HL-60 (cell line): Measurements from ENCODE around the gene G6PC2.
"Not testable (repeated sequence)": the region's sequence is repeated elsewhere in the genome, so short reads cannot be mapped to it uniquely, and the experiment has no call there.

Source experiments
- DNase-seq, 2 experiments: peaks; one replicate each; pipeline ENCODE4 v3.0.0-alpha.2; 2010 to 2020; ENCODE audit warnings: low read depth in 1 of 2, low spot score in 1 of 2
- H3K27ac ChIP-seq: fragments of 250-450 bp; sonication (Bioruptor Pico); replicated peaks from 2 replicates; pipeline ENCODE4 v1.5.1; 2020; ENCODE audit warnings: mild to moderate bottlenecking, moderate library complexity
- H3K27me3 ChIP-seq: fragments of 250-450 bp; sonication (Bioruptor Pico); 2 replicates; pipeline ENCODE4 v1.5.1; 2021; ENCODE audit warnings: mild to moderate bottlenecking, moderate library complexity; ENCODE audit not compliant: insufficient read depth, poor library complexity, severe bottlenecking
- H3K4me3 ChIP-seq: replicated peaks from 2 replicates; pipeline ENCODE4 v1.5.1; 2011; ENCODE audit warnings: mild to moderate bottlenecking, control low read depth, low read length; ENCODE audit not compliant: insufficient read depth
- GABPA ChIP-seq: IDR thresholded peaks from 2 replicates; pipeline ENCODE4 v1.6.1; 2012; ENCODE audit warnings: low read depth
- POLR2AphosphoS5 ChIP-seq: IDR thresholded peaks from 2 replicates; pipeline ENCODE4 v1.6.1; 2012; ENCODE audit warnings: low read depth
- SPI1 ChIP-seq: IDR thresholded peaks from 2 replicates; pipeline ENCODE4 v1.6.1; 2012; ENCODE audit warnings: low read depth, mild to moderate bottlenecking, borderline replicate concordance
- TF ChIP-seq, protein P1 (sequence below): IDR thresholded peaks from one replicate; pipeline ENCODE4 v1.5.1; 2011; ENCODE audit warnings: low read length, control low read depth, inconsistent platforms; ENCODE audit not compliant: insufficient read depth
- TF ChIP-seq, protein P2 (sequence below): IDR thresholded peaks from 2 replicates; pipeline ENCODE4 v1.6.1; 2012; ENCODE audit warnings: low read depth; ENCODE audit not compliant: insufficient replicate concordance

The G6PC2 gene

DNA sequence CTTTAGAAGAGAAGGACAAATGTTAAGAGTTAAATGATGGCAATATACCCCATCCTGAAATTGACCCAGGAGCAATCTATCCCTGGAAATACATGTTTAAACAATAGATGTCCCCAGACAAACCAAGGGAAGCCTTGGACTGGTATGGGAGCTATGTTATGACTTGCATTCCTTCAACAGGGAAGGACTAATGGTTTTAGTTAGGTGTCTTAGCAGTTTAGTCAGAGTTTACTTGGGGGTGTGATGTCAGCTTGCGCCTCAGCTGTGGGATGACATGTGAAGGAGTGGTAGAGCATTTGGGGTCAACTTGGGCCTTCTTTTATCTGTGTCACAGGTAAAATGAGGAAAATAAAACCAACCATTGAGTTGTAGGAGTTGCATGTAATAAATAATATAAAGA lies 47.6 kb upstream of the G6PC2 start:
- DNase-seq = no peak
- no peak for TF ChIP-seq SPI1
- no peak for TF ChIP-seq GABPA
- TF ChIP-seq, protein P1, sequence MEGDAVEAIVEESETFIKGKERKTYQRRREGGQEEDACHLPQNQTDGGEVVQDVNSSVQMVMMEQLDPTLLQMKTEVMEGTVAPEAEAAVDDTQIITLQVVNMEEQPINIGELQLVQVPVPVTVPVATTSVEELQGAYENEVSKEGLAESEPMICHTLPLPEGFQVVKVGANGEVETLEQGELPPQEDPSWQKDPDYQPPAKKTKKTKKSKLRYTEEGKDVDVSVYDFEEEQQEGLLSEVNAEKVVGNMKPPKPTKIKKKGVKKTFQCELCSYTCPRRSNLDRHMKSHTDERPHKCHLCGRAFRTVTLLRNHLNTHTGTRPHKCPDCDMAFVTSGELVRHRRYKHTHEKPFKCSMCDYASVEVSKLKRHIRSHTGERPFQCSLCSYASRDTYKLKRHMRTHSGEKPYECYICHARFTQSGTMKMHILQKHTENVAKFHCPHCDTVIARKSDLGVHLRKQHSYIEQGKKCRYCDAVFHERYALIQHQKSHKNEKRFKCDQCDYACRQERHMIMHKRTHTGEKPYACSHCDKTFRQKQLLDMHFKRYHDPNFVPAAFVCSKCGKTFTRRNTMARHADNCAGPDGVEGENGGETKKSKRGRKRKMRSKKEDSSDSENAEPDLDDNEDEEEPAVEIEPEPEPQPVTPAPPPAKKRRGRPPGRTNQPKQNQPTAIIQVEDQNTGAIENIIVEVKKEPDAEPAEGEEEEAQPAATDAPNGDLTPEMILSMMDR = no peak
- no peak for TF ChIP-seq POLR2AphosphoS5
- Histone ChIP-seq H3K27me3 (no peaks in the 10 kb centered on the region), H3K4me3 (no peak overlapping the region), H3K27ac (no peak overlapping the region)

DNA sequence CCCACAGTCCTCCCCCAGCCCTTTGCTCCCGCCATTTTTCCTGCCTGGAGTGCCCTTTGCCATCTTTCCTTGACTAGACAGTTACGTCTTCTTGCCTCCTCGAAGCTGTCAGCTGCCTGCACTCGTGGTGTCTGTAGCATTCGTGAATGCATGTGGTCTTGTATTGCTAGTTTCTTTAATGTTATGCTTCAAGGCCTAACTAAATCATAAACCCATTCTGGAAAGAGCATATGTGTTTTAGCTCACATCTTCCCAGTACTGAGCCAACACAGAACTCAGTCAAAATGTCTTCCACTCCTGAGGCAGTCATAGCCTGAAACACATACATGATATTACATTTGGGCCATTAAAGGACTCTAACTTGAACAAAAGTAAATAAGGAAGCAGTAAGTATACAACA lies 46.4 kb upstream of the G6PC2 start:
- TF ChIP-seq SPI1 (no peak), GABPA (no peak), POLR2AphosphoS5 (no peak)
- TF ChIP-seq, protein P2, sequence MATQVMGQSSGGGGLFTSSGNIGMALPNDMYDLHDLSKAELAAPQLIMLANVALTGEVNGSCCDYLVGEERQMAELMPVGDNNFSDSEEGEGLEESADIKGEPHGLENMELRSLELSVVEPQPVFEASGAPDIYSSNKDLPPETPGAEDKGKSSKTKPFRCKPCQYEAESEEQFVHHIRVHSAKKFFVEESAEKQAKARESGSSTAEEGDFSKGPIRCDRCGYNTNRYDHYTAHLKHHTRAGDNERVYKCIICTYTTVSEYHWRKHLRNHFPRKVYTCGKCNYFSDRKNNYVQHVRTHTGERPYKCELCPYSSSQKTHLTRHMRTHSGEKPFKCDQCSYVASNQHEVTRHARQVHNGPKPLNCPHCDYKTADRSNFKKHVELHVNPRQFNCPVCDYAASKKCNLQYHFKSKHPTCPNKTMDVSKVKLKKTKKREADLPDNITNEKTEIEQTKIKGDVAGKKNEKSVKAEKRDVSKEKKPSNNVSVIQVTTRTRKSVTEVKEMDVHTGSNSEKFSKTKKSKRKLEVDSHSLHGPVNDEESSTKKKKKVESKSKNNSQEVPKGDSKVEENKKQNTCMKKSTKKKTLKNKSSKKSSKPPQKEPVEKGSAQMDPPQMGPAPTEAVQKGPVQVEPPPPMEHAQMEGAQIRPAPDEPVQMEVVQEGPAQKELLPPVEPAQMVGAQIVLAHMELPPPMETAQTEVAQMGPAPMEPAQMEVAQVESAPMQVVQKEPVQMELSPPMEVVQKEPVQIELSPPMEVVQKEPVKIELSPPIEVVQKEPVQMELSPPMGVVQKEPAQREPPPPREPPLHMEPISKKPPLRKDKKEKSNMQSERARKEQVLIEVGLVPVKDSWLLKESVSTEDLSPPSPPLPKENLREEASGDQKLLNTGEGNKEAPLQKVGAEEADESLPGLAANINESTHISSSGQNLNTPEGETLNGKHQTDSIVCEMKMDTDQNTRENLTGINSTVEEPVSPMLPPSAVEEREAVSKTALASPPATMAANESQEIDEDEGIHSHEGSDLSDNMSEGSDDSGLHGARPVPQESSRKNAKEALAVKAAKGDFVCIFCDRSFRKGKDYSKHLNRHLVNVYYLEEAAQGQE = no peak
- TF ChIP-seq, protein P1 = no peak
- DNase-seq = no peak
- Histone ChIP-seq H3K27me3 (no peaks in the 10 kb centered on the region), H3K27ac (no peak overlapping the region), H3K4me3 (no peak overlapping the region)

DNA sequence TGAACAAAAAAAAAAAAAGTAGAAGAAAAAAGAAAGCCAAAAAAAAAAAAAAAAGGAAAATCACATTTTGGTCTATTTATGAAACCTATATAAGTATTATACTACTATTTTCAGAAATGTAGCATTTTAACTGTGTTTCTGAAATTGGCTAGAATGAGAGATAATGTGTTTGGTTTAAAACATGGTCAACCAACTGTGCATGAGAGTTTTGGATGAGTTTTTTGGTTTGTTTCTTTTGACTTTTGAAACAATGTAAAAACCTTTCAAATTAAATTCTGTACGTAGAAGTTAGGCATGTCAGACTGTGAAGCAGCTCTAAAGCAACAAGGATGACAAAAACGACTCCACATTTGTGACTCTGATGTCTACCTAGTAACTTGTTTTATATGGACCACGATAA lies 45.5 kb upstream of the G6PC2 start:
- TF ChIP-seq, protein P2 = no peak
- no peak for TF ChIP-seq POLR2AphosphoS5
- DNase-seq = no peak
- no peak overlapping the region for H3K27ac ChIP-seq
- no peak overlapping the region for H3K4me3 ChIP-seq
- H3K27me3 ChIP-seq = no peaks in the 10 kb centered on the region

DNA sequence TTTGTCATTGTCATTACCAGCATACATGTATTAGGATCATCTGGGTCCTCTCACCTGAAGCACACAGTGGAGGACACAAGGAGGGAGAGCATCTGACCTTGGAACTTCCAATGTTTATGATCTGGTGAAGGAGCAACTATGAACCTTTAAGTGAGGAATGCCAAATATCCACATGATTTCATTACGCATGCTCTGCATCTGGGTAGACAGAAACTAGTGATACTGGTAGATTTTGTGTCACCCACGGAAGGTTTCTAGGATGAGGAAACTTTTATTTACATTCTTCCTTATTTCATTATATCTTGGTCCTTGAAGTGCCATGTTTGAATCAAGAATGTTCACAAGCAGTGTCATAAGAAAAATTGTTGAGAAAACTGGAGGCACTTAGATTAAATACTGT lies 42.9 kb upstream of the G6PC2 start:
- no peaks in the 10 kb centered on the region for H3K27me3 ChIP-seq
- H3K27ac ChIP-seq = no peak overlapping the region
- TF ChIP-seq, protein P1 = no peak
- TF ChIP-seq POLR2AphosphoS5 (no peak), SPI1 (no peak), GABPA (no peak)
- TF ChIP-seq, protein P2 = no peak
- no peak overlapping the region for H3K4me3 ChIP-seq
- no peak for DNase-seq

DNA sequence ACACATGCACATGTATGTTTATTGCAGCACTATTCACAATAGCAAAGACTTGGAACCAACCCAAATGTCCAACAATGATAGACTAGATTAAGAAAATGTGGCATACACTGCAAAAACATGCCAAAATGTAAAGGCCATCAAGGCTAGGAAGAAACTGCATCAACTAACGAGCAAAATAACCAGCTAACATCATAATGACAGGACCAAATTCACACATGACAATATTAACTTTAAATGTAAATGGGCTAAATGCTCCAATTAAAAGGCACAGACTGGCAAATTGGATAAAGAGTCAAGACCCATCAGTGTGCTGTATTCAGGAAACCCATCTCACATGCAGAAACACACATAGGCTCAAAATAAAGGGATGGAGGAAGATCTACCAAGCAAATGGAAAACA lies 33.9 kb upstream of the G6PC2 start:
- H3K4me3 ChIP-seq, H3K27me3 ChIP-seq, DNase-seq, H3K27ac ChIP-seq: not testable (repeated sequence)

DNA sequence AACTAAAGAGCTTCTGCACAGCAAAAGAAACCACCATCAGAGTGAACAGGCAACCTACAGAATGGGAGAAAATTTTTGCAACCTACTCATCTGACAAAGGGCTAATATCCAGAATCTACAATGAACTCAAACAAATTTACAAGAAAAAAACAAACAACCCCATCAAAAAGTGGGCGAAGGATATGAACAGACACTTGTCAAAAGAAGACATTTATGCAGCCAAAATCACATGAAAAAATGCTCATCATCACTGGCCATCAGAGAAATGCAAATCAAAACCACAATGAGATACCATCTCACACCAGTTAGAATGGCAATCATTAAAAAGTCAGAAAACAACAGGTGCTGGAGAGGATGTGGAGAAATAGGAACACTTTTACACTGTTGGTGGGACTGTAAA lies 30.7 kb upstream of the G6PC2 start:
- H3K27ac ChIP-seq, DNase-seq, H3K27me3 ChIP-seq, H3K4me3 ChIP-seq: not testable (repeated sequence)
